GM20431 (cell line): Measurements from ENCODE around the gene IPO13.

ENCODE experiments used
- in situ Hi-C: fragments of 300-500 bp; cut with MseI, MboI; formaldehyde crosslinking; loops from one replicate; pipeline ENCODE4 v1.15.0; 2020; ENCODE audit warnings: low sequenced_read_pairs; ENCODE audit not compliant: unreplicated experiment

The IPO13 gene

DNA sequence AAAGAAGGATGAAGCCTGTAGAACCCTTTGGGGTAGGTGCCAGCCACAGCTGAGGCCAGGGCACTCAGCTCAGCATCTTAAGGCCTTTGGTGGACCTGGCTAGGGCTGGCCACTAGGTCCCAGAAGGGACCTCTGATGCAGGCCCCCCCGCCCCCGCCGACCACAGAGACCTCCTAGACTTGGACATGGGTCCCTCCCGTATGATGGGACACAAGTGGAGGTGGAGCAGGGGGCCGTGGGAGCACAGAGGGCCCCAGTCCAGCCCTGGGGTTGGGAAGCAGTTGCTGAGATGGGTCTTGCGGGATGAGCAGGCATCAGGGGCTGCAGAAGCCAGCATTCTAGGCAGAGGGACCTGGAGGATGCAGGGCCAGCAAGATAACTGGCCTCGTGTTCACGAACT is 35.5 kb downstream of the IPO13 start:
- in situ Hi-C loops = no loop called here

DNA sequence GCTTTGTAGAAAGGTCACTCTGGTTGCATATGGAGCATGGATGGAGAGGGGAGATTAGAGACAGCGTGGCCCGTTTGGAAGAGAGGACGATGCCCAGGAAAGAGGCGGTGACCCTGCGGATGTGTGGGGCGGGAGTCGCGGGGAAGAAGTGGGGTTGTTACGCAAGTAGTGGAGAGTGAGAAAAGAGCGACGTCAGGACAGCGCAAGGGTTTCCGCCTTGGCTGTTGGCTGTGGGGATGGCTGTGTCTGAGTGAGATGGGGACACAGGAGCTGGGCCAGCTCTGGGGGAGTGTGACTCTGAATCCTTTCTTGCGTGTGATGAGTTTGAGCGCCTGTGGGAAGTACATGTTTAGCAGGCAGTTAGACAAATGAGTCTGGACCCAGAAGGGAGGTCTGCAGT is 36.1 kb downstream of the IPO13 start:
- in situ Hi-C loops = no loop called here

GRCh38 chr1:43983253-43983899 is 36.6 kb downstream of the IPO13 start:
- in situ Hi-C loops = no loop called here

DNA sequence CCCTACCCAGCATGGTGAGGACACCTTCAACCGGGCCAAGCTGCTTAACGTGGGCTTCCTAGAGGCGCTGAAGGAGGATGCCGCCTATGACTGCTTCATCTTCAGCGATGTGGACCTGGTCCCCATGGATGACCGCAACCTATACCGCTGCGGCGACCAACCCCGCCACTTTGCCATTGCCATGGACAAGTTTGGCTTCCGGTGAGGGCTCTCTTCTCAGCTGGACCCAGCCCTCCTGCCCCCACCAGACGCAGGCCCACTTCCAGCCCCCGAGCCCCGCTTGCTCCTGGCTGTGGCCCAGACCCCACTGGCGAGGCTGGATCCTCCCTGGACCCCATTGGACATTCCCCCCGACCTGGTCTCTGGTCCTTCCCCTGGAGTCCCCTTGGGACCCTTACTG is 38.1 kb downstream of the IPO13 start:
- in situ Hi-C loops = no loop called here

DNA sequence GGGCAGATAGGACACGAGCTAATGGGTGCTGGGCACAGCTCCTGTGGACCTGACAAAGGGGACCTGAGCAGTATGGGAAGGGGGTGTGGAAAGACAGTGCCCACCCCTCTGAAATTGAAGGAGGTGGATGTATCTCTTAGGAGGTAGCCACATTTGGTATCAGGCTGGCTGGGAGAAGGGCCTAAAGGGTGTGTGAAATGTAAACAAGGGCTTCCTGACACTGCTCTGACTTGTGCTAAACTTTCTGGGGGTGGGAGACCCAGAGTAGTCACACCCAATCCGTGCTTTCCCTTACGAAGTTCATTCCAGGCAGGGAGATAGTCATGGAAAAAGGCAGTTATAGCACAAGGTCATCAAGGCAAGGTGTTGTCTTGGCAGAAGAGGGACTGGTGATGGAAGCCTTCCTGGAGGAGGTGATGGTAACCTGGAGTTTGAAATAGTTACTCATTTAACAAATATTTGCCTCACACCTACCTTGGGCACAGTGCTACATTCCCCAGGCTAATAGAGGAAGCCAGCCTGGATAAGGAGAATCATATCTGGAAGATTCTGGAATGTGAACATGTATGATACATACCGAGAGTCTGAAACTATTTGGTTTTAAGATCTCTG is 39.3 kb downstream of the IPO13 start:
- in situ Hi-C loops = no loop called here

- in situ Hi-C loops = no loop called here
Observed at GRCh38 chr1:43986712-43987111, 40.0 kb downstream of the IPO13 start.

- in situ Hi-C loops = no loop called here
Observed at GRCh38 chr1:43987159-43987902, 40.6 kb downstream of the IPO13 start.

DNA sequence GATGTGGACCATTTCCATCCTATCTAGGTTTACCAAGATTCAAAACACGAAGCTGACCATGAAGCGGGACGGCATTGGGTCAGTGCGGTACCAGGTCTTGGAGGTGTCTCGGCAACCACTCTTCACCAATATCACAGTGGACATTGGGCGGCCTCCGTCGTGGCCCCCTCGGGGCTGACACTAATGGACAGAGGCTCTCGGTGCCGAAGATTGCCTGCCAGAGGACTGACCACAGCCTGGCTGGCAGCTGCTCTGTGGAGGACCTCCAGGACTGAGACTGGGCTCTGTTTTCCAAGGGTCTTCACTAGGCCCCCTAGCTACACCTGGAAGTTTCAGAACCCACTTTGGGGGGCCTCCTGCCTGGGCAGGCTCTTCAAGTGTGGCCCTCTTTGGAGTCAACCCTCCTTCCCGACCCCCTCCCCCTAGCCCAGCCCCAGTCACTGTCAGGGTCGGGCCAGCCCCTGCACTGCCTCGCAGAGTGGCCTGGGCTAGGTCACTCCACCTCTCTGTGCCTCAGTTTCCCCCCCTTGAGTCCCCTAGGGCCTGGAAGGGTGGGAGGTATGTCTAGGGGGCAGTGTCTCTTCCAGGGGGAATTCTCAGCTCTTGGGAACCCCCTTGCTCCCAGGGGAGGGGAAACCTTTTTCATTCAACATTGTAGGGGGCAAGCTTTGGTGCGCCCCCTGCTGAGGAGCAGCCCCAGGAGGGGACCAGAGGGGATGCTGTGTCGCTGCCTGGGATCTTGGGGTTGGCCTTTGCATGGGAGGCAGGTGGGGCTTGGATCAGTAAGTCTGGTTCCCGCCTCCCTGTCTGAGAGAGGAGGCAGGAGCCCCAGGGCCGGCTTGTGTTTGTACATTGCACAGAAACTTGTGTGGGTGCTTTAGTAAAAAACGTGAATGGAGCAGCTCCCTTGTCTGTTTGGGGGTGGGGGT is 43.8 kb downstream of the IPO13 start:
- in situ Hi-C loops = no loop called here

- in situ Hi-C loops = no loop called here
Observed at GRCh38 chr1:43991200-43991475, 44.4 kb downstream of the IPO13 start.

GRCh38 chr1:43991476-43992231 is 44.9 kb downstream of the IPO13 start, which contains the start of gene CCDC24:
Gene CCDC24, plus strand, starts transcription at chr1:43991599. Its CDS starts 280 bp downstream, at chr1:43991879.
- in situ Hi-C loops = no loop called here

DNA sequence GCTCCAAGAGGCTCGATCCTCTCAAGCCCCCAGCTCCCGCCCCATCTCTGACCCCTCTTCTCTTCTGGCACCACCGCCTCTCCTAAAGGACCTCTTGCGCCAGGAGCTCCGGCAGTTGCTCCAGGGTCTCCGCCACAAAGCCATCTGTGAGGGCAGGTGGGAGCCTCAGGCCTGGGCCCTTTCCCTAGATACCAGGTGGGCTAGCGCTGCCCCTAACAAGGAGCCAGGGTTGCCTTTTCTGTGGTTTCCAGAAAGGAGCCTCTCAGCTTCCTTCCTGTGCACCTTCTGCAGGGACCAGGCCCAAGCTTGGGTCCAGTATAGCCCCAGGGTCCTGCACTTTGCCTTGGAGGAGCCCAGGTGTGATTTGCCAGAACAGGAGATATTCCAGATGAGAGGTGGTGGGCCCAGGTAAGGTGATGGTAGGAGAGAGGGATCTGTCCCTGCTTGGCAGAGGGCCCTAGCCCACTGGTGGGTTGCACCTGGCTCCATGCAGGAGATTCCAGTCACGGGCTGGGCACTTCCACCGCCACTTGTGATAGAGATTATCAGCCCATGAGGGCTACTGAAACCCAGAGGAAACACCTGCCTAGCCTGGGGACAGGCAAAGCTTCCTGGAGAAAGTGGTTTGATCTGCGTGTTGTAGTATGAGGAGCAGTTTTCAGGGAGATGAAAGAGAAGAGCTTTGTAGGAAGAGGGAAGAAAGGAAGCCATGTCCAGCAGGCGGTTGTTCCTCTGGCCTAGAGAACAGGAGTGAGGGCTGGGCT is 45.7 kb downstream of the IPO13 start:
- in situ Hi-C loops = no loop called here

GRCh38 chr1:43993206-43993914 is 46.6 kb downstream of the IPO13 start:
- in situ Hi-C loops = no loop called here

GRCh38 chr1:43994071-43994470 is 47.3 kb downstream of the IPO13 start:
- in situ Hi-C loops = no loop called here

GRCh38 chr1:43994794-43995790 is 48.3 kb downstream of the IPO13 start:
- in situ Hi-C loops = no loop called here

DNA sequence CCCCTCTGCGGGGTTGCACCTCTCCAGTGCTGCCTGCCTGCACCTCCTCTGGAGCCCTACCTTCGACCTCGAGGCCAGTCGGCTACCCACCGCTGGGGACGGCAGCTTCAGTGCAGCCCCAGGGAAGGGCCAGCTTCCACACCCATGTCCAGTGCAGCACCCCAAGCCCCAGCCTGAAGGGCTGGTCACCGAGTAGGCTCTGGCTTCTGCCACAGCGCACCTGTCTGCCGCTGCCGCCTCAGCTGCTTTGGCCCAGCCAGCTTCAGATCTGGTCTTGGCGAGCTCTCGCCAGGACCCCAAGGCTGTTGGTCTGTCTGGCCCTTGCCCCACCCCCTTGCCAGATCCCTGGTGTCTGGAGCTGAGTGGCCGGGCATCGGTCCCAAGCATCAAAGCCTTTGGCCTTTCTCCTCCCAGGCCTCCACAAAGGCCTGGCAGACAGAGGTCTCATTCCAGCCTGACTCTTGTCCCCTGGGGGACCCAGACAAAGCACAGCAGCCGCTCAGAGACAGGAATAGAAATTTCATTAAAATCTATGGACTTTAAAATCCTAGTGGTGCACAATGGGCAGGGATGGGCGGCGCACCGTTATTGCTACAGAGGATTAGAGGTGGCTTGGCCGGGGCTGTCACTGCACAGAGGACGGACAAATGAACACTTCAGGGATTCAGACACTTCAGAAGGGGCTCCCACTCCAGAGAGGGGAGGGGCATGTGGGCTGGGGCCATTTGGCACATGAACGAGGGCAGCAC is 49.4 kb downstream of the IPO13 start:
- in situ Hi-C loops = no loop called here

DNA sequence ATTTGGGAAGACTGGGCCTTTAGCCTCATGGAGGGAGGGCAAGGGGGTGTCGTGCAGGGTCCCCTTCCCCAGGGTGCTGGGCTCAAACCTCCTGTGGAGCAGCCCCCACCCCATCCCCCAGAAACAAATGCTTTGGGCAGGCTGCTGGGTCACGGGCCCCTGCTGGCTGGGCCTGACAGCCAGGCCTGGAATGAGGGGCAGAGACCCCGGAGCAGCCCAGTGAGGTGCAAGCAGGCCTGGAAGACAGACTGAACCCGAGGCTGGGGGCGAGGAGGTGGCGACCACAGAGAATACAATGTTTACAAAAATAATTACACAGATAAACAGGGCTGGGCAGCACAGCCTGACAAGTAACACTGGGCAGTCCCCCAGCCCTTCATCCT is 50.0 kb downstream of the IPO13 start:
- in situ Hi-C loops = no loop called here
